HepG2 (cell line): ENCODE data around the gene ACTN3. TPM values are rescaled to one million over a fixed set of nuclear protein-coding genes. Genes with fewer than 3 reads are reported as not detected.

Source experiments
- ADNP ChIP-seq: sonication (generic); formaldehyde crosslinking; IDR thresholded peaks from 2 replicates; pipeline ENCODE4 v1.4.0; 2020; ENCODE audit warnings: missing genetic modification reagents
- BCL6 ChIP-seq: IDR thresholded peaks from 2 replicates; pipeline ENCODE4 v1.6.1; 2016; ENCODE audit warnings: missing genetic modification reagents, missing compliant biosample characterization
- HNRNPH1 ChIP-seq: fragments of 200-400 bp; formaldehyde crosslinking; optimal IDR thresholded peaks from 2 replicates; pipeline ENCODE3; 2017; ENCODE audit warnings: mild to moderate bottlenecking, low read depth, low read length
- MTA1 ChIP-seq: sonication (generic); formaldehyde crosslinking; IDR thresholded peaks from 2 replicates; pipeline ENCODE4 v1.4.0; 2020; ENCODE audit warnings: missing genetic modification reagents, mild to moderate bottlenecking, borderline replicate concordance
- SETDB1 ChIP-seq: sonication (generic); formaldehyde crosslinking; IDR thresholded peaks from 2 replicates; pipeline ENCODE4 v1.5.1; 2020; ENCODE audit warnings: missing genetic modification reagents, mild to moderate bottlenecking, borderline replicate concordance
- TCF7 ChIP-seq: sonication (generic); IDR thresholded peaks from 2 replicates; pipeline ENCODE4 v1.6.1; 2016; ENCODE audit warnings: antibody characterized with exemption, low read depth
- ZFP36L1 ChIP-seq: sonication (generic); formaldehyde crosslinking; IDR thresholded peaks from 2 replicates; pipeline ENCODE4 v1.8.0; 2022; ENCODE audit warnings: mild to moderate bottlenecking, missing genetic modification reagents, moderate library complexity
- ZFP62 ChIP-seq: sonication (generic); formaldehyde crosslinking; IDR thresholded peaks from 2 replicates; pipeline ENCODE4 v1.4.0; 2020; ENCODE audit warnings: missing genetic modification reagents
- ZNF121 ChIP-seq: sonication (generic); formaldehyde crosslinking; IDR thresholded peaks from 2 replicates; pipeline ENCODE4 v1.5.0; 2020; ENCODE audit warnings: mild to moderate bottlenecking, missing genetic modification reagents
- ZNF256 ChIP-seq: sonication (generic); formaldehyde crosslinking; conservative IDR thresholded peaks from 2 replicates; pipeline ENCODE4 v1.4.0; 2020; ENCODE audit warnings: missing genetic modification reagents
- ZNF260 ChIP-seq: sonication (generic); formaldehyde crosslinking; IDR thresholded peaks from 2 replicates; pipeline ENCODE4 v1.4.0; 2020; ENCODE audit warnings: missing genetic modification reagents, low read depth, mild to moderate bottlenecking, borderline replicate concordance
- ZNF292 ChIP-seq: sonication (generic); formaldehyde crosslinking; IDR thresholded peaks from 2 replicates; pipeline ENCODE4 v1.8.1; 2022; ENCODE audit warnings: mild to moderate bottlenecking, low read depth, missing genetic modification reagents, borderline replicate concordance
- ZNF564 ChIP-seq: sonication (generic); formaldehyde crosslinking; IDR thresholded peaks from 2 replicates; pipeline ENCODE4 v1.8.1; 2023; ENCODE audit warnings: mild to moderate bottlenecking, missing genetic modification reagents
- ZNF567 ChIP-seq: sonication (generic); formaldehyde crosslinking; IDR thresholded peaks from 2 replicates; pipeline ENCODE4 v1.8.1; 2023; ENCODE audit warnings: mild to moderate bottlenecking, missing genetic modification reagents, borderline replicate concordance
- ZSCAN30 ChIP-seq: sonication (generic); formaldehyde crosslinking; IDR thresholded peaks from 2 replicates; pipeline ENCODE4 v1.5.0; 2020; ENCODE audit warnings: mild to moderate bottlenecking, missing genetic modification reagents
- ZSCAN31 ChIP-seq: sonication (generic); formaldehyde crosslinking; IDR thresholded peaks from 2 replicates; pipeline ENCODE4 v1.5.0; 2020; ENCODE audit warnings: low read depth, mild to moderate bottlenecking, missing genetic modification reagents
- polyA plus RNA-seq, 8 experiments: library from polyadenylated mRNA; depleted of rRNA in 3 of 8; stranded (reverse) in 7 of 8; unstranded in 1 of 8; fragments of >200 nt; fragmentation: Illumina TruSeq in 4 of 8; extraction: Trizol in 4 of 8; gene quantifications; 2 replicates each; pipeline versions ENCODE4 v1.2.1 to v1.2.3, GENCODE V29; 2011 to 2016; ENCODE audit warnings: low read depth in 4 of 8, missing spikeins in 1 of 8, mixed read lengths in 1 of 8; ENCODE audit not compliant: insufficient read depth in 1 of 8
- total RNA-seq, 5 experiments: library from RNA; depleted of rRNA; stranded (reverse); fragments of >200 nt; fragmentation: Illumina TruSeq; extraction: Trizol; gene quantifications; 2 replicates each; pipeline ENCODE4 v1.2.3, GENCODE V29; 2016; ENCODE audit warnings: low read depth in 1 of 5
- TF ChIP-seq, protein P1 (sequence below): sonication (generic); formaldehyde crosslinking; IDR thresholded peaks from 2 replicates; pipeline ENCODE4 v1.4.0; 2020; ENCODE audit warnings: low read depth, mild to moderate bottlenecking, missing genetic modification reagents
- TF ChIP-seq, protein P2 (sequence below): IDR thresholded peaks from 2 replicates; pipeline ENCODE4 v1.6.1; 2016; ENCODE audit warnings: missing genetic modification reagents, missing compliant biosample characterization
- TF ChIP-seq, protein P3 (sequence below): sonication (generic); formaldehyde crosslinking; IDR thresholded peaks from 2 replicates; pipeline ENCODE4 v1.4.0; 2020; ENCODE audit warnings: missing genetic modification reagents
- TF ChIP-seq, protein P4 (sequence below): sonication (generic); formaldehyde crosslinking; IDR thresholded peaks from 2 replicates; pipeline ENCODE4 v1.4.0; 2020; ENCODE audit warnings: missing genetic modification reagents, borderline replicate concordance
- TF ChIP-seq, protein P5 (sequence below): IDR thresholded peaks from 2 replicates; pipeline ENCODE4 v1.6.1; 2012; ENCODE audit warnings: inconsistent platforms

Gene ACTN3
- total and polyA plus RNA-seq, 2 of the 13 experiments (the other 11 are each of a cell fraction or from before 2014, with no cell fraction given): 0.04 to 0.09 TPM

DNA sequence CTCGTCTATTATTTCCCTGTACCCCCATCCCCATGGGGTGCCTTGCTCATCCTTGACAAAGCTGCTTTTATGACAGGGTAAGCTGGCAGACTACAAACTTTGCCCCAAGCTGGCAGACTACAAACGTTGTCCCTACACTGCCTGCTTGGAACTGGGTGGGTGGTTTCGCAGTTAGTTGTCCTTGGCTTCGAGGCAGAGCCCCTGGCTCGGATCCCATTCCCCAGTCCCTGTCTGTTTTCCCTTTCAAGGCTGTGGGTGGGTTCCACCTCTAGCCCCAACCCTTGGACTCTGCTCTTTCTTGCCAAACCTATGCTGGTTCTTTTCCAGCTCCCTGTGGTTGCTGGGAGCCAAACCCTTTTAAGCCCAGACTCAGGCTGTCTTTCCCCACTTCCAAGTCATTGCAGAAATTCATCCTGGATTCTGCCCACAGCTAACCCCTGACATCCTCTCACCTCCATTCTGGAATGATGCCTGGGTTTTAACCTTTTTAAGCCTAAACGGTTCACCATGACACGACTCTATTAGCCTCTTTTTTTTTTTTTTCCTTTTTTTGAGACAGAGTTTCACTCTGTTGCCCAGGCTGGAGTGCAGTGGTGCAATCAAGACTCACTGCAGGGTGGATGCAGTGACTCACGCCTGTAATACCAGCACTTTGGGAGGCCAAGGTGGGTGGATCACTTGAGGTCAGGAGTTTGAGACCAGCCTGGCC lies 60.6 kb downstream of the ACTN3 start (continued):
- TF ChIP-seq, protein P1, sequence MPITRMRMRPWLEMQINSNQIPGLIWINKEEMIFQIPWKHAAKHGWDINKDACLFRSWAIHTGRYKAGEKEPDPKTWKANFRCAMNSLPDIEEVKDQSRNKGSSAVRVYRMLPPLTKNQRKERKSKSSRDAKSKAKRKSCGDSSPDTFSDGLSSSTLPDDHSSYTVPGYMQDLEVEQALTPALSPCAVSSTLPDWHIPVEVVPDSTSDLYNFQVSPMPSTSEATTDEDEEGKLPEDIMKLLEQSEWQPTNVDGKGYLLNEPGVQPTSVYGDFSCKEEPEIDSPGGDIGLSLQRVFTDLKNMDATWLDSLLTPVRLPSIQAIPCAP (CRISPR knock-in tag): no peak
- TF ChIP-seq MTA1 (CRISPR knock-in tag) (peak; percentile 27; the same call in 1 of the 2 replicates), ADNP (CRISPR knock-in tag) (no peak), HNRNPH1 (no peak), ZSCAN30 (no peak), ZFP36L1 (CRISPR knock-in tag) (no peak), ZFP62 (CRISPR knock-in tag) (no peak), TCF7 (no peak), ZNF121 (CRISPR knock-in tag) (peak; percentile 73; the same call in 1 of the 2 replicates), ZNF564 (no peak), ZSCAN31 (0 out of 2 replicates have a peak, but pooled peaks have one; percentile 39), ZNF260 (CRISPR knock-in tag) (no peak), ZNF292 (CRISPR knock-in tag) (peak; percentile 31; the same call in 1 of the 2 replicates), ZNF567 (CRISPR knock-in tag) (no peak), SETDB1 (CRISPR knock-in tag) (no peak), BCL6 (no peak; the same call in 1 of the 2 replicates), ZNF256 (no peak)
- TF ChIP-seq, protein P2, sequence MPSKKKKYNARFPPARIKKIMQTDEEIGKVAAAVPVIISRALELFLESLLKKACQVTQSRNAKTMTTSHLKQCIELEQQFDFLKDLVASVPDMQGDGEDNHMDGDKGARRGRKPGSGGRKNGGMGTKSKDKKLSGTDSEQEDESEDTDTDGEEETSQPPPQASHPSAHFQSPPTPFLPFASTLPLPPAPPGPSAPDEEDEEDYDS: 0 out of 2 replicates have a peak, but pooled peaks have one; percentile 10
- TF ChIP-seq, protein P3, sequence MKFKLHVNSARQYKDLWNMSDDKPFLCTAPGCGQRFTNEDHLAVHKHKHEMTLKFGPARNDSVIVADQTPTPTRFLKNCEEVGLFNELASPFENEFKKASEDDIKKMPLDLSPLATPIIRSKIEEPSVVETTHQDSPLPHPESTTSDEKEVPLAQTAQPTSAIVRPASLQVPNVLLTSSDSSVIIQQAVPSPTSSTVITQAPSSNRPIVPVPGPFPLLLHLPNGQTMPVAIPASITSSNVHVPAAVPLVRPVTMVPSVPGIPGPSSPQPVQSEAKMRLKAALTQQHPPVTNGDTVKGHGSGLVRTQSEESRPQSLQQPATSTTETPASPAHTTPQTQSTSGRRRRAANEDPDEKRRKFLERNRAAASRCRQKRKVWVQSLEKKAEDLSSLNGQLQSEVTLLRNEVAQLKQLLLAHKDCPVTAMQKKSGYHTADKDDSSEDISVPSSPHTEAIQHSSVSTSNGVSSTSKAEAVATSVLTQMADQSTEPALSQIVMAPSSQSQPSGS (CRISPR knock-in tag): no peak
- TF ChIP-seq, protein P4, sequence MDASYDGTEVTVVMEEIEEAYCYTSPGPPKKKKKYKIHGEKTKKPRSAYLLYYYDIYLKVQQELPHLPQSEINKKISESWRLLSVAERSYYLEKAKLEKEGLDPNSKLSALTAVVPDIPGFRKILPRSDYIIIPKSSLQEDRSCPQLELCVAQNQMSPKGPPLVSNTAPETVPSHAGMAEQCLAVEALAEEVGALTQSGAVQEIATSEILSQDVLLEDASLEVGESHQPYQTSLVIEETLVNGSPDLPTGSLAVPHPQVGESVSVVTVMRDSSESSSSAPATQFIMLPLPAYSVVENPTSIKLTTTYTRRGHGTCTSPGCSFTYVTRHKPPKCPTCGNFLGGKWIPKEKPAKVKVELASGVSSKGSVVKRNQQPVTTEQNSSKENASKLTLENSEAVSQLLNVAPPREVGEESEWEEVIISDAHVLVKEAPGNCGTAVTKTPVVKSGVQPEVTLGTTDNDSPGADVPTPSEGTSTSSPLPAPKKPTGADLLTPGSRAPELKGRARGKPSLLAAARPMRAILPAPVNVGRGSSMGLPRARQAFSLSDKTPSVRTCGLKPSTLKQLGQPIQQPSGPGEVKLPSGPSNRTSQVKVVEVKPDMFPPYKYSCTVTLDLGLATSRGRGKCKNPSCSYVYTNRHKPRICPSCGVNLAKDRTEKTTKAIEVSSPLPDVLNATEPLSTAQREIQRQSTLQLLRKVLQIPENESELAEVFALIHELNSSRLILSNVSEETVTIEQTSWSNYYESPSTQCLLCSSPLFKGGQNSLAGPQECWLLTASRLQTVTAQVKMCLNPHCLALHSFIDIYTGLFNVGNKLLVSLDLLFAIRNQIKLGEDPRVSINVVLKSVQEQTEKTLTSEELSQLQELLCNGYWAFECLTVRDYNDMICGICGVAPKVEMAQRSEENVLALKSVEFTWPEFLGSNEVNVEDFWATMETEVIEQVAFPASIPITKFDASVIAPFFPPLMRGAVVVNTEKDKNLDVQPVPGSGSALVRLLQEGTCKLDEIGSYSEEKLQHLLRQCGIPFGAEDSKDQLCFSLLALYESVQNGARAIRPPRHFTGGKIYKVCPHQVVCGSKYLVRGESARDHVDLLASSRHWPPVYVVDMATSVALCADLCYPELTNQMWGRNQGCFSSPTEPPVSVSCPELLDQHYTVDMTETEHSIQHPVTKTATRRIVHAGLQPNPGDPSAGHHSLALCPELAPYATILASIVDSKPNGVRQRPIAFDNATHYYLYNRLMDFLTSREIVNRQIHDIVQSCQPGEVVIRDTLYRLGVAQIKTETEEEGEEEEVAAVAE: no peak
- TF ChIP-seq, protein P5, sequence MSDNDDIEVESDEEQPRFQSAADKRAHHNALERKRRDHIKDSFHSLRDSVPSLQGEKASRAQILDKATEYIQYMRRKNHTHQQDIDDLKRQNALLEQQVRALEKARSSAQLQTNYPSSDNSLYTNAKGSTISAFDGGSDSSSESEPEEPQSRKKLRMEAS: no peak
